Endothelial cell of umbilical vein (primary cell): ENCODE data around the gene NELFB. TPM values are rescaled to one million over a fixed set of nuclear protein-coding genes. Genes with fewer than 3 reads are reported as not detected.

Experiments
- BruUV-seq: library from RNA; stranded (reverse); fragments of 400-500 nt; replicated peaks from 2 replicates; lab custom pipeline; 2021; lab: Mats Ljungman, UMichigan
- CTCF ChIA-PET: fragments of 300-600, 350-600 bp; sonication (Branson Sonifier 250); formaldehyde crosslinking; loops from one replicate; lab custom pipeline; 2021; ENCODE audit warnings: antibody characterized with exemption, inconsistent platforms; lab: Charles Lee
- POLR2A ChIA-PET: fragments of 300-600, 350-600 bp; sonication (Branson Sonifier 250); formaldehyde crosslinking; loops from one replicate; lab custom pipeline; 2021; ENCODE audit warnings: antibody characterized with exemption, inconsistent platforms; lab: Charles Lee
- DNase-seq: peaks from one replicate; pipeline ENCODE4 v3.0.0-alpha.2; 2011; ENCODE audit warnings: low read depth, low spot score
- FAIRE-seq: peaks from 2 replicates; lab custom pipeline; 2011; peaks lifted over from hg19 to GRCh38; lab: Jason Lieb, UNC
- H2AFZ ChIP-seq: 2 replicates; pipeline ENCODE4 v1.6.0; 2012; ENCODE audit warnings: low read depth, low read length, control low read depth, inconsistent platforms
- H3K27ac ChIP-seq: 2 replicates; pipeline ENCODE4 v1.5.1; 2011; ENCODE audit warnings: low read depth, mild to moderate bottlenecking, control low read depth, low read length, moderate library complexity; ENCODE audit not compliant: insufficient read depth
- H3K27me3 ChIP-seq, 2 experiments: 2 replicates each; pipeline versions ENCODE4 v1.6.0 to v1.6.1; 2011; ENCODE audit warnings: low read length in 2 of 2, mixed read lengths in 1 of 2; ENCODE audit not compliant: control insufficient read depth in 2 of 2, insufficient read depth in 2 of 2
- H3K36me3 ChIP-seq, 2 experiments: 2 replicates in 1 of 2; 3 replicates in 1 of 2; pipeline ENCODE4 v1.5.1; 2011; ENCODE audit warnings: low read length in 2 of 2, mild to moderate bottlenecking in 1 of 2, moderate library complexity in 1 of 2; ENCODE audit not compliant: control insufficient read depth in 2 of 2, insufficient read depth in 2 of 2; ENCODE audit errors: extremely low read depth in 1 of 2
- H3K4me1 ChIP-seq: 3 replicates; pipeline ENCODE4 v1.5.1; 2011; ENCODE audit warnings: mild to moderate bottlenecking, low read length; ENCODE audit not compliant: control insufficient read depth, insufficient read depth; ENCODE audit errors: extremely low read depth
- H3K4me2 ChIP-seq: 2 replicates; pipeline ENCODE4 v1.6.1; 2011; ENCODE audit warnings: low read length, control low read depth, mixed read lengths; ENCODE audit not compliant: insufficient read depth
- H3K4me3 ChIP-seq, 3 experiments: fragments of 200-600 bp in 1 of 3; sonication (generic), shearing (Covaris generic) in 1 of 3; replicated peaks in 1 of 3; 2 replicates each; pipeline ENCODE4 v1.5.1; 2011 to 2016; ENCODE audit warnings: control low read depth in 3 of 3, low read length in 3 of 3, mild to moderate bottlenecking in 2 of 3, inconsistent platforms in 1 of 3, low read depth in 1 of 3, moderate library complexity in 1 of 3; ENCODE audit not compliant: insufficient read depth in 1 of 3
- H3K79me2 ChIP-seq: 2 replicates; pipeline ENCODE4 v1.6.0; 2012; ENCODE audit warnings: low read length, inconsistent platforms; ENCODE audit not compliant: control insufficient read depth, insufficient read depth
- H3K9ac ChIP-seq: replicated peaks from 2 replicates; pipeline ENCODE3; 2011; ENCODE audit warnings: low read length, control low read depth; ENCODE audit not compliant: insufficient read depth; ENCODE audit errors: extremely low read depth
- H3K9me1 ChIP-seq: replicated peaks from 3 replicates; pipeline ENCODE4 v1.6.0; 2011; ENCODE audit warnings: mild to moderate bottlenecking, low read length; ENCODE audit not compliant: control insufficient read depth, insufficient read depth; ENCODE audit errors: extremely low read depth
- H3K9me3 ChIP-seq: replicated peaks from 2 replicates; pipeline ENCODE4 v1.5.1; 2012; ENCODE audit warnings: low read length, inconsistent platforms; ENCODE audit not compliant: control insufficient read depth, insufficient read depth
- H4K20me1 ChIP-seq: replicated peaks from 2 replicates; pipeline ENCODE3; 2011; ENCODE audit warnings: mild to moderate bottlenecking, low read length; ENCODE audit not compliant: control insufficient read depth, insufficient read depth; ENCODE audit errors: extremely low read depth
- EZH2 ChIP-seq: IDR thresholded peaks from 2 replicates; pipeline ENCODE4 v1.6.1; 2012; ENCODE audit warnings: borderline replicate concordance, low read depth, mild to moderate bottlenecking, moderate library complexity, low read length, inconsistent platforms; ENCODE audit not compliant: severe bottlenecking
- FOS ChIP-seq: IDR thresholded peaks from 2 replicates; pipeline ENCODE4 v1.6.1; 2011; ENCODE audit warnings: mild to moderate bottlenecking, low read length, moderate library complexity, borderline replicate concordance; ENCODE audit not compliant: insufficient read depth
- GATA2 ChIP-seq: IDR thresholded peaks from 2 replicates; pipeline ENCODE4 v1.7.0; 2011; ENCODE audit warnings: low read depth, mild to moderate bottlenecking, moderate library complexity, mixed read lengths, low read length; ENCODE audit not compliant: insufficient read length, insufficient read depth
- JUN ChIP-seq: IDR thresholded peaks from 2 replicates; pipeline ENCODE4 v1.6.1; 2011; ENCODE audit warnings: borderline replicate concordance, low read depth; ENCODE audit not compliant: insufficient read length, insufficient read depth
- MYC ChIP-seq: IDR thresholded peaks from one replicate; pipeline ENCODE4 v1.6.1; 2011; ENCODE audit warnings: mild to moderate bottlenecking, low read depth, low read length
- POLR2A ChIP-seq: IDR thresholded peaks from 2 replicates; pipeline ENCODE4 v1.6.1; 2012; ENCODE audit warnings: low read depth, mild to moderate bottlenecking, control low read depth, low read length
- POLR2AphosphoS5 ChIP-seq: IDR thresholded peaks from 2 replicates; pipeline ENCODE4 v1.6.1; 2012; ENCODE audit warnings: low read depth, mild to moderate bottlenecking, control low read depth, low read length, moderate library complexity; ENCODE audit not compliant: insufficient read depth
- dilution Hi-C: fragments of 300-500 bp; cut with MboI; formaldehyde crosslinking; loops from one replicate; pipeline ENCODE4 v1.15.0; 2019; ENCODE audit warnings: low sequenced_read_pairs; ENCODE audit not compliant: extremely low pct_ligation_motif_present
- intact Hi-C: fragments of 100-400 bp; cut with micrococcal nuclease; formaldehyde crosslinking; loops from one replicate; pipeline ENCODE4 v1.10.0; 2022
- polyA plus RNA-seq, 4 experiments: library from polyadenylated mRNA; depleted of rRNA in 3 of 4; stranded (reverse) in 3 of 4; unstranded in 1 of 4; fragments of >200 nt; gene quantifications; 2 replicates each; pipeline versions ENCODE4 v1.2.1 to v1.2.3, GENCODE V29; 2011 to 2012; ENCODE audit warnings: missing spikeins in 1 of 4
- total RNA-seq: library from RNA; stranded (reverse); gene quantifications from 2 replicates; pipeline ENCODE4 v1.2.3, GENCODE V29; 2021
- TF ChIP-seq, protein P1 (sequence below): IDR thresholded peaks from 2 replicates; pipeline ENCODE4 v1.6.1; 2011; ENCODE audit not compliant: insufficient read depth, insufficient read length
- TF ChIP-seq, protein P2 (sequence below), 2 donors: IDR thresholded peaks; 1 replicate in 1 of 2; 2 replicates in 1 of 2; pipeline ENCODE4 v1.5.1; 2011; ENCODE audit warnings: low read length in 2 of 2, mild to moderate bottlenecking in 2 of 2, moderate library complexity in 2 of 2, control low read depth in 1 of 2, inconsistent platforms in 1 of 2, low read depth in 1 of 2; ENCODE audit not compliant: insufficient read depth in 1 of 2; ENCODE audit errors: extremely low read depth in 1 of 2

NELFB gene
- total and polyA plus RNA-seq, 2 donors (not counting 3 experiments of a cell fraction or from before 2014, with no cell fraction given) = 62.3 to 76.1 TPM

DNA sequence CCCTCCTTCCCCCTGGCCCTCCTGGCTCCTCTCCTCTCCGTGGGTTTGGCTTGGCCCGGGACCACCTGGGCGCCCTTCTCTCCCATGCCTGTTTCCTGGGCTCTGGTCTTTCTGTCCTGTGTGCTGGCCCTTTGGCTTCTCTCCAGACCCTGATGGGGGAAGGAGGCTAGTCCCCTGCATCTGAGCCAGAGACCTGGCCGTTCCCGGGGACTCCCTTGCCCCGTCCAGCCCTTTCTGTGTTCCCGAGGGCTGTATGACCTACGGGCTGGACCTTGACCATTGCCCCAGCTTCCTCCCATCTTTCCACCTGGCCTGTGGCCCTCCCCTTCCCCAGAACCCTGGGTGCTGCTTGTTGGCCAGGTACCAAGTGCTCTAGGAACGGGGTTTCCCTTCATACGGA, 8.4 kb downstream of the NELFB start:
- Histone ChIP-seq H3K27ac (no peak overlapping the region), H3K4me3 (no peak overlapping the region), H2AFZ (no peak overlapping the region), H3K27me3 (no peaks in the 10 kb centered on the region), H4K20me1 (no peaks in the 10 kb centered on the region), H3K4me1 (peaks cover 9% of the 10 kb centered on the region), H3K9me3 (no peaks in the 10 kb centered on the region), H3K36me3 (peaks cover 2 to 26% of the 10 kb centered on the region in 2 experiments), H3K9ac (no peak overlapping the region), H3K9me1 (no peaks in the 10 kb centered on the region), H3K79me2 (no peaks in the 10 kb centered on the region), H3K4me2 (no peak overlapping the region)
- dilution Hi-C loops (no loop called here), intact Hi-C loops (no loop called here)
- DNase-seq (no peak), FAIRE-seq (no peak)
- no peak for TF ChIP-seq GATA2
- TF ChIP-seq, protein P1, sequence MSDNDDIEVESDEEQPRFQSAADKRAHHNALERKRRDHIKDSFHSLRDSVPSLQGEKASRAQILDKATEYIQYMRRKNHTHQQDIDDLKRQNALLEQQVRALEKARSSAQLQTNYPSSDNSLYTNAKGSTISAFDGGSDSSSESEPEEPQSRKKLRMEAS = no peak
- TF ChIP-seq MYC = no peak
- TF ChIP-seq, protein P2, sequence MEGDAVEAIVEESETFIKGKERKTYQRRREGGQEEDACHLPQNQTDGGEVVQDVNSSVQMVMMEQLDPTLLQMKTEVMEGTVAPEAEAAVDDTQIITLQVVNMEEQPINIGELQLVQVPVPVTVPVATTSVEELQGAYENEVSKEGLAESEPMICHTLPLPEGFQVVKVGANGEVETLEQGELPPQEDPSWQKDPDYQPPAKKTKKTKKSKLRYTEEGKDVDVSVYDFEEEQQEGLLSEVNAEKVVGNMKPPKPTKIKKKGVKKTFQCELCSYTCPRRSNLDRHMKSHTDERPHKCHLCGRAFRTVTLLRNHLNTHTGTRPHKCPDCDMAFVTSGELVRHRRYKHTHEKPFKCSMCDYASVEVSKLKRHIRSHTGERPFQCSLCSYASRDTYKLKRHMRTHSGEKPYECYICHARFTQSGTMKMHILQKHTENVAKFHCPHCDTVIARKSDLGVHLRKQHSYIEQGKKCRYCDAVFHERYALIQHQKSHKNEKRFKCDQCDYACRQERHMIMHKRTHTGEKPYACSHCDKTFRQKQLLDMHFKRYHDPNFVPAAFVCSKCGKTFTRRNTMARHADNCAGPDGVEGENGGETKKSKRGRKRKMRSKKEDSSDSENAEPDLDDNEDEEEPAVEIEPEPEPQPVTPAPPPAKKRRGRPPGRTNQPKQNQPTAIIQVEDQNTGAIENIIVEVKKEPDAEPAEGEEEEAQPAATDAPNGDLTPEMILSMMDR (IDR thresholded peaks at IDR 0.05; ENCODE audit: extremely low read depth in 1 of 2, insufficient read depth in 1 of 2, low read depth in 1 of 2, low read length in 2 of 2) = no peak
- no peak for TF ChIP-seq POLR2A
- no peak for TF ChIP-seq POLR2AphosphoS5
- no peak for TF ChIP-seq FOS
- TF ChIP-seq EZH2 = no peak
- no peak for TF ChIP-seq JUN
- no TSS peak for BruUV-seq
- POLR2A ChIA-PET = no interaction called here
- CTCF ChIA-PET = interaction anchor here (1.8 to 3.1 kb wide), 2 partner anchors 27 to 140 kb away, joined by 4 to 23 read pairs; no protein-coding TSS in a partner anchor
